SH-SY5Y (cell line): ENCODE results near the gene GRK6.

Experiments used
- GATA2 ChIP-seq: IDR thresholded peaks from 2 replicates; pipeline ENCODE4 v1.6.1; 2011; ENCODE audit warnings: mild to moderate bottlenecking, low read depth, low read length
- GATA3 ChIP-seq: IDR thresholded peaks from 2 replicates; pipeline ENCODE4 v1.6.1; 2011; ENCODE audit warnings: low read depth, mild to moderate bottlenecking, low read length, moderate library complexity

GRCh38 chr5:177437623-177438022 is 11.1 kb downstream of the GRK6 start:
- TF ChIP-seq GATA2 (no peak), GATA3 (no peak)
